ENCODE results near the gene MCCC1.
"Not testable (repeated sequence)": the region's sequence is repeated elsewhere in the genome, so short reads cannot be mapped to it uniquely, and the experiment has no call there.

GRCh38 chr3:183101040-183101439 lies 1.7 kb upstream of the MCCC1 start:
- TF ChIP-seq CTCF, POLR2A (IDR thresholded peaks at IDR 0.05): not testable (repeated sequence)
